Body of pancreas (tissue), 4 donors: Measurements from ENCODE around the gene PXDN. TPM values are rescaled to one million over a fixed set of nuclear protein-coding genes. Genes with fewer than 3 reads are reported as not detected.
"Not testable (repeated sequence)": the region's sequence is repeated elsewhere in the genome, so short reads cannot be mapped to it uniquely, and the experiment has no call there.

Source experiments
- ATAC-seq: fragments of 150-250 bp; one replicate; pipeline ENCODE4 v1.9.1; 2016
- DNase-seq, 4 donors: peaks; one replicate each; pipeline ENCODE4 v3.0.0-alpha.2; 2019
- H3K27ac ChIP-seq, 4 donors: fragments of 200-600 bp; sonication (generic); 1 replicate in 3 of 4; 2 replicates in 1 of 4; pipeline versions ENCODE4 v1.5.1 to v1.6.1; 2016 to 2019; ENCODE audit warnings: mild to moderate bottlenecking in 1 of 4, mixed read lengths in 1 of 4, moderate library complexity in 1 of 4
- H3K27me3 ChIP-seq, 2 donors: fragments of 200-600 bp; sonication (generic); one replicate each; pipeline ENCODE4 v1.6.0; 2016; ENCODE audit warnings: mild to moderate bottlenecking in 1 of 2
- H3K36me3 ChIP-seq, 2 donors: fragments of 200-600 bp; sonication (generic); replicated peaks in 1 of 2; 2 replicates each; pipeline ENCODE4 v1.5.1; 2016; ENCODE audit warnings: low read depth in 2 of 2; ENCODE audit not compliant: insufficient read depth in 1 of 2
- H3K4me1 ChIP-seq: fragments of 200-600 bp; sonication (generic); one replicate; pipeline ENCODE4 v1.6.0; 2016
- H3K4me3 ChIP-seq, 2 donors: fragments of 200-600 bp; sonication (generic); 1 replicate in 1 of 2; 2 replicates in 1 of 2; pipeline ENCODE4 v1.5.1; 2016 to 2019
- H3K9me3 ChIP-seq, 3 donors: fragments of 200-600 bp; sonication (generic); 1 replicate in 2 of 3; 2 replicates in 1 of 3; pipeline ENCODE4 v1.5.1; 2016
- CTCF ChIP-seq, 7 experiments: fragments of 450-650 bp in 4 of 7; fragments of 200-600 bp in 3 of 7; sonication (generic) in 3 of 7; IDR thresholded peaks; one replicate each; pipeline ENCODE4 v1.5.1; 2016 to 2019; ENCODE audit warnings: antibody characterized with exemption in 7 of 7
- POLR2A ChIP-seq, 3 donors: fragments of 450-650 bp; IDR thresholded peaks; one replicate each; pipeline ENCODE4 v1.6.1; 2016; ENCODE audit warnings: antibody characterized with exemption in 3 of 3, mild to moderate bottlenecking in 2 of 3
- WGBS, 2 donors: methylation state at CpG; one replicate each; pipeline ENCODE4 v1.1.5; 2017; 5-methylcytosine and 5-hydroxymethylcytosine counted together
- intact Hi-C: fragments of 100-400 bp; cut with DNase I; formaldehyde crosslinking; loops from one replicate; pipeline ENCODE4 v1.15.1; 2023
- total RNA-seq, 2 donors: library from RNA; depleted of rRNA; stranded (reverse); fragments of >200 nt; gene quantifications; one replicate each; pipeline ENCODE4 v1.1.0, GENCODE V29; 2016

The PXDN gene
- total RNA-seq, 2 donors from 2014 or later, result 7.0 to 41.9 TPM

GRCh38 chr2:1681017-1681318 is 63.3 kb downstream of the PXDN start:
- WGBS, 2 donors, result 62 to 76% methylated on average over 3 of the region's 3 CpGs

GRCh38 chr2:1680222-1681016 is 63.9 kb downstream of the PXDN start:
- H3K4me3 ChIP-seq, result no peak overlapping the region
- no peaks in the 10 kb centered on the region for H3K9me3 ChIP-seq
- H3K27ac ChIP-seq, result no peak overlapping the region
- no peaks in the 10 kb centered on the region for H3K36me3 ChIP-seq
- ATAC-seq (no peak), DNase-seq (no peak)
- intact Hi-C loops, result no loop called here
- 76 to 84% methylated on average over 27 to 33 of the region's 33 CpGs for WGBS, 2 donors
- TF ChIP-seq POLR2A (IDR thresholded peaks at IDR 0.05), result no peak
- TF ChIP-seq CTCF (IDR thresholded peaks at IDR 0.05), result no peak
- no peaks in the 10 kb centered on the region for H3K4me1 ChIP-seq
- H3K27me3 ChIP-seq, result no peaks in the 10 kb centered on the region

More at GRCh38 chr2:1681017-1681318, 63.3 kb downstream of the PXDN start:
- no peak for TF ChIP-seq POLR2A (IDR thresholded peaks at IDR 0.05)
- TF ChIP-seq CTCF (IDR thresholded peaks at IDR 0.05), result no peak
- no peak overlapping the region for H3K27ac ChIP-seq
- no peaks in the 10 kb centered on the region for H3K36me3 ChIP-seq
- ATAC-seq, result no peak
- no peaks in the 10 kb centered on the region for H3K27me3 ChIP-seq
- no peak for DNase-seq
- no peaks in the 10 kb centered on the region for H3K9me3 ChIP-seq
- no peaks in the 10 kb centered on the region for H3K4me1 ChIP-seq
- intact Hi-C loops, result no loop called here
- no peak overlapping the region for H3K4me3 ChIP-seq

GRCh38 chr2:1679488-1680039 is 64.8 kb downstream of the PXDN start:
- H3K27me3 ChIP-seq, H3K9me3 ChIP-seq, H3K27ac ChIP-seq, H3K4me1 ChIP-seq, intact Hi-C loops, DNase-seq, H3K4me3 ChIP-seq, H3K36me3 ChIP-seq, ATAC-seq: not testable (repeated sequence)
- WGBS, 2 donors, result 75 to 89% methylated on average over 11 of the region's 11 CpGs

- H3K9me3 ChIP-seq, H3K36me3 ChIP-seq, intact Hi-C loops, H3K27me3 ChIP-seq, H3K27ac ChIP-seq, H3K4me1 ChIP-seq, H3K4me3 ChIP-seq, ATAC-seq, DNase-seq: not testable (repeated sequence)
- WGBS, 2 donors, result 85 to 88% methylated on average over 7 of the region's 7 CpGs
Measured at GRCh38 chr2:1679065-1679464, 65.2 kb downstream of the PXDN start.

GRCh38 chr2:1678609-1679008 is 65.7 kb downstream of the PXDN start:
- intact Hi-C loops, result no loop called here
- H3K27me3 ChIP-seq, result no peaks in the 10 kb centered on the region
- no peak overlapping the region for H3K27ac ChIP-seq
- H3K4me3 ChIP-seq, result no peak overlapping the region
- no peaks in the 10 kb centered on the region for H3K4me1 ChIP-seq
- no peak for ATAC-seq
- TF ChIP-seq CTCF (IDR thresholded peaks at IDR 0.05), result no peak
- no peak for TF ChIP-seq POLR2A (IDR thresholded peaks at IDR 0.05)
- WGBS, 2 donors, result 83 to 97% methylated on average over 6 to 8 of the region's 14 CpGs
- H3K9me3 ChIP-seq, result no peaks in the 10 kb centered on the region
- no peaks in the 10 kb centered on the region for H3K36me3 ChIP-seq
- DNase-seq, result no peak

GRCh38 chr2:1677821-1678165 is 66.5 kb downstream of the PXDN start:
- no peak for DNase-seq
- TF ChIP-seq CTCF (IDR thresholded peaks at IDR 0.05), result no peak
- TF ChIP-seq POLR2A (IDR thresholded peaks at IDR 0.05), result no peak
- H3K36me3 ChIP-seq, result no peaks in the 10 kb centered on the region
- H3K9me3 ChIP-seq, result no peaks in the 10 kb centered on the region
- intact Hi-C loops, result no loop called here
- H3K27me3 ChIP-seq, result no peaks in the 10 kb centered on the region
- H3K4me1 ChIP-seq, result no peaks in the 10 kb centered on the region
- 77 to 90% methylated on average over 12 of the region's 12 CpGs for WGBS, 2 donors
- no peak for ATAC-seq
- H3K4me3 ChIP-seq, result no peak overlapping the region
- H3K27ac ChIP-seq, result no peak overlapping the region
